CD4-positive, CD25-positive, alpha-beta regulatory T cell (primary cell): ENCODE data around the gene IL11. TPM values are rescaled to one million over a fixed set of nuclear protein-coding genes. Genes with fewer than 3 reads are reported as not detected.
A peak's percentile ranks its signal among the peaks of the same experiment; 100 is the strongest.
"Not testable (repeated sequence)": the region's sequence is repeated elsewhere in the genome, so short reads cannot be mapped to it uniquely, and the experiment has no call there.

Experiments used
- ATAC-seq, 2 donors: fragments of 150-1000 bp; cut with Tn5 transposase; one replicate each; pipeline ENCODE4 v1.10.0; 2021; ENCODE audit warnings: low read depth in 2 of 2, moderate number of reproducible peaks in 2 of 2, moderate library complexity in 1 of 2
- DNase-seq, 3 donors: peaks; one replicate each; pipeline versions ENCODE4 v3.0.0 to v3.0.0-alpha.2; 2012 to 2022; ENCODE audit warnings: mixed read lengths in 1 of 3
- H3K27ac ChIP-seq: one replicate; pipeline ENCODE4 v1.7.0; 2013; ENCODE audit warnings: mild to moderate bottlenecking, low read length; ENCODE audit not compliant: insufficient read depth, poor library complexity, severe bottlenecking
- H3K27me3 ChIP-seq: one replicate; pipeline ENCODE4 v1.7.0; 2013; ENCODE audit warnings: low read length; ENCODE audit not compliant: control insufficient read depth, insufficient read depth
- H3K36me3 ChIP-seq: one replicate; pipeline ENCODE4 v1.7.0; 2013; ENCODE audit warnings: mild to moderate bottlenecking, low read length, moderate library complexity; ENCODE audit not compliant: control insufficient read depth, insufficient read depth
- H3K4me1 ChIP-seq: 2 replicates; pipeline ENCODE4 v1.7.0; 2013; ENCODE audit warnings: mild to moderate bottlenecking, low read length; ENCODE audit not compliant: insufficient read depth, control insufficient read depth, poor library complexity, severe bottlenecking
- H3K4me3 ChIP-seq: one replicate; pipeline ENCODE4 v1.7.0; 2013; ENCODE audit warnings: low read depth, mild to moderate bottlenecking, low read length, moderate library complexity
- H3K9me3 ChIP-seq, 2 experiments: 1 replicate in 1 of 2; 2 replicates in 1 of 2; pipeline ENCODE4 v1.7.0; 2013; ENCODE audit warnings: low read length in 2 of 2, mild to moderate bottlenecking in 1 of 2, moderate library complexity in 1 of 2; ENCODE audit not compliant: control insufficient read depth in 2 of 2
- H3K27ac Mint-ChIP-seq, 3 donors: one replicate each; pipeline ENCODE4 v1.8.0; 2020 to 2022; ENCODE audit warnings: mild to moderate bottlenecking in 3 of 3, mixed read lengths in 3 of 3, moderate library complexity in 2 of 3
- H3K27me3 Mint-ChIP-seq: one replicate; pipeline ENCODE4 v1.8.0; 2022; ENCODE audit warnings: mild to moderate bottlenecking, mixed read lengths
- H3K36me3 Mint-ChIP-seq: one replicate; pipeline ENCODE4 v1.8.0; 2020; ENCODE audit warnings: mixed read lengths
- H3K4me1 Mint-ChIP-seq, 4 donors: one replicate each; pipeline ENCODE4 v1.8.0; 2020 to 2022; ENCODE audit warnings: mixed read lengths in 4 of 4, mild to moderate bottlenecking in 1 of 4
- H3K4me3 Mint-ChIP-seq, 4 donors: one replicate each; pipeline ENCODE4 v1.8.0; 2020 to 2022; ENCODE audit warnings: mild to moderate bottlenecking in 4 of 4, mixed read lengths in 4 of 4, moderate library complexity in 3 of 4
- H3K9me3 Mint-ChIP-seq, 7 donors: one replicate each; pipeline ENCODE4 v1.8.0; 2020 to 2022; ENCODE audit warnings: mixed read lengths in 7 of 7, mild to moderate bottlenecking in 3 of 7, moderate library complexity in 2 of 7
- polyA plus RNA-seq, 4 donors: library from polyadenylated mRNA; unstranded; fragments of 300-500 nt; fragmentation: Illumina TruSeq; gene quantifications; one replicate each; pipeline ENCODE4 v1.2.3, GENCODE V29; 2021
- total RNA-seq: library from RNA; stranded (reverse); gene quantifications from one replicate; pipeline ENCODE4 v1.2.3, GENCODE V29; 2022

Gene IL11
- total RNA-seq = not detected
- not detected for polyA plus RNA-seq

- Histone ChIP-seq H3K9me3 (no peaks in the 10 kb centered on the region), H3K27me3 (peaks cover 8% of the 10 kb centered on the region), H3K4me1 (peaks cover 13% of the 10 kb centered on the region), H3K4me3 (no peak within 1 kb of the TSS), H3K36me3 (no peaks in the 10 kb centered on the region), H3K27ac (no peak within 1 kb of the TSS)
- Mint-ChIP-seq H3K27me3 (peaks cover 58% of the 10 kb centered on the region), H3K27ac (peak within 1 kb of the TSS in 1 of 3 donors; percentile 75), H3K36me3 (no peaks in the 10 kb centered on the region), H3K9me3 (peaks cover 0 to 6% (median 0%) of the 10 kb centered on the region in 7 donors), H3K4me1 (peaks cover 0 to 14% (median 7%) of the 10 kb centered on the region in 4 donors), H3K4me3 (peak within 1 kb of the TSS in 3 of 4 donors; percentile 73 to 77 (median 74))
- no peak for DNase-seq
- ATAC-seq = no peak
Measured at GRCh38 chr19:55370305-55370988, at the start of gene IL11. Gene IL11, minus strand, starts transcription at chr19:55370463. Its CDS starts 153 bp downstream, at chr19:55370310.

DNA sequence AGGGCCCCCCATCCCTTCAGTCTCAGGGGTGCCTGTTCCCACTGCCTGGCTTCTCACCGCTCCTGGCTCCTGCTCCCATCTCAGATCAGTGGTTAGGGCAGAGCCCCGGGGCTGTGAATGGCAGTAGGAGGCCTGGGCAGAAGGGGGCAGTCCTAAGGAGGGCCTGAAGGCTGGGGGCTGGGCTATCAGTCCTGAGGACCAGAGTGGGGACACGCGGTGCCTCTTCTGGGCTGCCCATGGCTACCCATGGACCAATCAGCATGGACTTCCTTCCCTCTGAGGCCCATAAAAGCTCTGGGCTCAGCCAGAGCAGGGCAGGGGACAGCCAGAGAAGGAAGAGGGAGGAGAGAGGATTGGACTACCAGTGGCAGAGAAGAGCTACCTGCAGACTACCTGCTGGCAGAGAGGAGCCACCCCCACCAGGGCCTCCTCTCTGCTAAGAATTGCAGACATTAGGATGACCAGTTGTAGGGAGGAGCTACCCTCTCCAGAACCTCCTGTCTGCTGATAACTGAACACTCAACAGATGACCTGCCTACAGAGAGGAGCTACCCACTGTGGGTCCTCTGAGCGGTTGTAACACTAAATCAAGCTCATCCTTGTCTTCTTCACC lies 49.5 kb upstream of the IL11 start:
- Histone ChIP-seq H3K27me3 (peaks cover 2% of the 10 kb centered on the region), H3K4me1 (peaks cover 9% of the 10 kb centered on the region), H3K36me3 (no peaks in the 10 kb centered on the region), H3K9me3 (no peaks in the 10 kb centered on the region), H3K4me3 (no peak overlapping the region), H3K27ac (no peak overlapping the region)
- H3K36me3 Mint-ChIP-seq = no peaks in the 10 kb centered on the region
- no peak overlapping the region for H3K27ac Mint-ChIP-seq
- ATAC-seq = no peak
- H3K4me1 Mint-ChIP-seq = peaks cover 0 to 21% (median 5%) of the 10 kb centered on the region in 4 donors
- H3K27me3 Mint-ChIP-seq = peaks cover 21% of the 10 kb centered on the region
- H3K4me3 Mint-ChIP-seq = no peak overlapping the region
- no peak for DNase-seq
- peaks cover 0 to 1% (median 0%) of the 10 kb centered on the region in 7 donors for H3K9me3 Mint-ChIP-seq

DNA sequence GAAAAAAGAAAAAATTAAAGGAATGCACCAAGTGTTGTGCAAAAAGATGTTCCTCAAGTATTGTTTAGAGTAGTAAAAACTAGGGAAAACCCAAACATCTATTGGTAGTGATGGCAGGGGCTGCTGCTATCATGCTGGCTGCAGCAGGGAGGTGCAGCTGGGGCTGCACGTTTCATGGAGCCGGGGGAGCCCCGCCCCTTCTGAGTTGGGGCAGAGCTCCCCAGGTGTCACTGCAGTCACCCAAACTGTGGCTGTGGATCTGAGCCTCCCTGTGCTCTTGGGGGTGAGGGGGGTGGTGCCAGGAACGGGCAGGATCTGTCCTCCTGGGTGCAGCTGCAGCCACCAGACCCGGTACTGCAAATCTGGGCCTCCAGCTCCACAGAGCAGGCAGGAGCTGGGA lies 48.8 kb upstream of the IL11 start:
- Histone ChIP-seq H3K4me3 (no peak overlapping the region), H3K9me3 (no peaks in the 10 kb centered on the region), H3K36me3 (no peaks in the 10 kb centered on the region), H3K27me3 (no peaks in the 10 kb centered on the region), H3K27ac (no peak overlapping the region), H3K4me1 (peaks cover 9% of the 10 kb centered on the region)
- H3K27me3 Mint-ChIP-seq = peaks cover 25% of the 10 kb centered on the region
- H3K36me3 Mint-ChIP-seq = no peaks in the 10 kb centered on the region
- H3K4me3 Mint-ChIP-seq = no peak overlapping the region
- peaks cover 0 to 2% (median 0%) of the 10 kb centered on the region in 7 donors for H3K9me3 Mint-ChIP-seq
- H3K4me1 Mint-ChIP-seq = peaks cover 0 to 21% (median 5%) of the 10 kb centered on the region in 4 donors
- ATAC-seq = no peak
- no peak for DNase-seq
- no peak overlapping the region for H3K27ac Mint-ChIP-seq

- H3K4me3 ChIP-seq = no peak overlapping the region
- ATAC-seq = peak in 1 of 2 donors; percentile 68
- Mint-ChIP-seq H3K27ac (no peak overlapping the region), H3K27me3 (peaks cover 22% of the 10 kb centered on the region), H3K36me3 (no peaks in the 10 kb centered on the region), H3K4me3 (no peak overlapping the region), H3K4me1 (peaks cover 0 to 21% (median 5%) of the 10 kb centered on the region in 4 donors), H3K9me3 (peaks cover 0 to 2% (median 0%) of the 10 kb centered on the region in 7 donors)
- DNase-seq = peak; percentile 26 to 71 (median 52)
- no peaks in the 10 kb centered on the region for H3K9me3 ChIP-seq
- no peaks in the 10 kb centered on the region for H3K27me3 ChIP-seq
- H3K36me3 ChIP-seq = no peaks in the 10 kb centered on the region
- peaks cover 9% of the 10 kb centered on the region for H3K4me1 ChIP-seq
- H3K27ac ChIP-seq = no peak overlapping the region
Measured at GRCh38 chr19:55418185-55418584, 47.9 kb upstream of the IL11 start.

DNA sequence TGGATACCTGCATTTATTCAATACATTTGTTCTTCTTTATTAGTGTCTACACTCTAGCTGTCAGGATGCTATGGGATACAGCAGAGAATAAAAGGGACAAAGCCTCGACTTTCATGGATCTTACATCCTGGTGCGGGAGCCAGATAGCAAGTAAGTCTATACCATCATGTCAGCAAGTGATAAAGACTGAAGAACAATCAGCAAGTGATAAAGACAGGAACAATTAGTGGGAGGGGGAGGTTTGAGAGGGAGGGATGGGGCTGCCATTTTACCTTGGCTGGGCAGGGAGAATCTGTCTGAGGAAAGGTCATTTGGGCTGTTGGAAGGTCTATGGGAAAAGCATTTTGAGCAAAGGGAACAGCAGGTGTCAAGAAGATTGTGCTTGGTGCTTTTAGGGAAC lies 39.9 kb upstream of the IL11 start:
- no peak for ATAC-seq
- peaks cover 0 to 8% (median 5%) of the 10 kb centered on the region in 7 donors for H3K9me3 Mint-ChIP-seq
- no peak for DNase-seq
- peaks cover 11% of the 10 kb centered on the region for H3K36me3 Mint-ChIP-seq
- H3K27me3 Mint-ChIP-seq = peaks cover 16% of the 10 kb centered on the region
- no peak overlapping the region for H3K27ac ChIP-seq
- peaks cover 24% of the 10 kb centered on the region for H3K4me1 ChIP-seq
- peaks cover 2 to 7% of the 10 kb centered on the region in 2 experiments for H3K9me3 ChIP-seq
- H3K27me3 ChIP-seq = no peaks in the 10 kb centered on the region
- peaks cover 9 to 33% (median 22%) of the 10 kb centered on the region in 4 donors for H3K4me1 Mint-ChIP-seq
- H3K4me3 Mint-ChIP-seq = peak overlapping the region in 2 of 4 donors; percentile 23 to 64
- no peak overlapping the region for H3K4me3 ChIP-seq
- no peaks in the 10 kb centered on the region for H3K36me3 ChIP-seq
- H3K27ac Mint-ChIP-seq = no peak overlapping the region

GRCh38 chr19:55409179-55409578 lies 38.9 kb upstream of the IL11 start:
- not testable (repeated sequence) for H3K9me3 Mint-ChIP-seq, ATAC-seq, H3K4me3 ChIP-seq, H3K27me3 Mint-ChIP-seq, DNase-seq, H3K27ac ChIP-seq, H3K36me3 ChIP-seq, H3K27me3 ChIP-seq, H3K9me3 ChIP-seq
- H3K36me3 Mint-ChIP-seq = peaks cover 11% of the 10 kb centered on the region
- peak overlapping the region in 2 of 3 donors; percentile 99 to 100 for H3K27ac Mint-ChIP-seq
- H3K4me1 ChIP-seq = peaks cover 24% of the 10 kb centered on the region
- H3K4me1 Mint-ChIP-seq = peaks cover 9 to 33% (median 22%) of the 10 kb centered on the region in 4 donors
- peak overlapping the region; percentile 38 to 92 (median 77) for H3K4me3 Mint-ChIP-seq

DNA sequence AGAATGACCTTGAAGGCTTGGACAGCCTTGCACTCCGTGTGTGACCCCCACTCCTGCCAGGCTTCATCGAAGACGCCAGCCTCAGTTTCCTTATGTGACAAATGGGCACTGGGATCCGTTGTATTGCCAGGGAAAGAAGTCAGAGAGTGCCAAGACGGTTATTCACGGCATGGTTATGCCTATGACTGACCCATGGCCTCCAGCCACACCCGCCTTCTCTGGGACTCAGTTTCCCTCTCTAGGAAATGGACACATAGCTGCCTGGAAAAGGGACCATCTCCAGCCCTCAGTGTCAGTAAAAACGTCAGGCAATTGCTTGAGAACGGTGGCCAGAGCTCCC lies 38.2 kb upstream of the IL11 start:
- Histone ChIP-seq H3K27me3 (no peaks in the 10 kb centered on the region), H3K27ac (peak overlapping the region; percentile 100), H3K4me1 (peaks cover 24% of the 10 kb centered on the region), H3K4me3 (peak overlapping the region; percentile 88), H3K9me3 (peaks cover 2 to 7% of the 10 kb centered on the region in 2 experiments), H3K36me3 (peaks cover under 1% of the 10 kb centered on the region)
- Mint-ChIP-seq H3K27ac (peak overlapping the region; percentile 99 to 100 (median 99)), H3K4me3 (peak overlapping the region; percentile 90 to 97 (median 94)), H3K27me3 (peaks cover 9% of the 10 kb centered on the region), H3K4me1 (peaks cover 9 to 33% (median 25%) of the 10 kb centered on the region in 4 donors), H3K9me3 (peaks cover 0 to 8% (median 5%) of the 10 kb centered on the region in 7 donors), H3K36me3 (peaks cover 11% of the 10 kb centered on the region)
- ATAC-seq (no peak), DNase-seq (no peak)
